Measurements from ENCODE around the gene MACROD2.

Gene MACROD2

GRCh38 chr20:15918631-15919030 lies 1923.3 kb downstream of the MACROD2 start:
- no peak for DNase-seq (ENCODE audit: low spot score)

DNA sequence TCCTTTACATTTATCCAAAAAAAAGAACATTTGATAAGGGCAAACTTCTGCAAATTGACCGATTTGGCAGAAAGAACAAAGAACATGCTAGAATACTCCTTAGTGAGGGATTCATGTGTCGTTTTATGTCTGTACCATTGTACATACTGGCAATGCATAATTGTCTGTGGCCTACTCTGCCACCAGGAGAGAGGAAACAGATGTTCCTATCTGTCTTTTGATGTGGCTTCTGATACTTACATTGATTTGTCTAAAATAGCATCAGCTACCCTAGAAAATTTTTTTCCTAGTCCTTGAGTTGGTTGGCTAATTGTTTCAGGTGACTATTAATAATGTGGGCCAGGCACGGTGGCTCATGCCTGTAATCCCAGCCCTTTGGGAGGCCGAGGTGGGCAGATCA lies 1923.8 kb downstream of the MACROD2 start:
- DNase-seq (ENCODE audit: low spot score), result no peak

DNA sequence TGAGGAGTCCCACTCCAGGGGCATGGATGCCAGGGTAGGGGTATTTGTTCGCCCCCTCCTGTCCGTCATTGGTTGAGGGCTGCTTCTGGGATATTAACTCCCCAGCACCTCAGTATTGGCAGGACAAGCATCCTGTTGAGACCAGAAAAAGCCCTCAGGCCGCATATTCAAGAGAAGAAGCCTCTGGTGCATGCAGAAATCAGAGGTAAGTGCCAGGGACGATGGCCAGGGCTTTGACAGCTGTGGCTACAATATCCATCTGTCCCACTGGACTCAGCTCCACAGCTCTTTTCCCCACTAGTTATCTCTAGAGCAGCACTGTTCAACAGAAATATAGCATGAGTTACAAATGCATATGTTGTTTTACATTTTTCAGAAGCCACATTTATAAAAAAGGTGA lies 1926.6 kb downstream of the MACROD2 start:
- DNase-seq (ENCODE audit: low spot score), result no peak

DNA sequence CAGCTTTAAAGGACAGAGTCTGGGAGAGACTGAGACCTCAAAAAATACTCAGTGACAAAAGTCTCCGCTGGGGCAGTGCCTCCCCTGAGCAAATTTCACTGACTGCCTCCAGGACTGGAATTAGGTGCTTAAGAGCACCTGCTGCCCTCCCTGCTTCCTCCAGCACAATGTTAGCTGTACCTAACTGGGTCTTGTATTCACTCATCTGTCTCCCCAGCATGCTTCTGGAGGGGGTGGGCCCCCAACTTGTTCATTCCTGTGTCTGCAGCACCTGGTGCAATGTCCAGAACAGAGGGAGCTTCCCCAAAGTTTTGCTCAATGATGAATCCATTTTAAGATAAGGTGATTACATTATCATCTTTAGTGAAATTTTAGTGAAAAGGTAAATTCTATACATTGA lies 1927.2 kb downstream of the MACROD2 start:
- no peak for DNase-seq (ENCODE audit: low spot score)

DNA sequence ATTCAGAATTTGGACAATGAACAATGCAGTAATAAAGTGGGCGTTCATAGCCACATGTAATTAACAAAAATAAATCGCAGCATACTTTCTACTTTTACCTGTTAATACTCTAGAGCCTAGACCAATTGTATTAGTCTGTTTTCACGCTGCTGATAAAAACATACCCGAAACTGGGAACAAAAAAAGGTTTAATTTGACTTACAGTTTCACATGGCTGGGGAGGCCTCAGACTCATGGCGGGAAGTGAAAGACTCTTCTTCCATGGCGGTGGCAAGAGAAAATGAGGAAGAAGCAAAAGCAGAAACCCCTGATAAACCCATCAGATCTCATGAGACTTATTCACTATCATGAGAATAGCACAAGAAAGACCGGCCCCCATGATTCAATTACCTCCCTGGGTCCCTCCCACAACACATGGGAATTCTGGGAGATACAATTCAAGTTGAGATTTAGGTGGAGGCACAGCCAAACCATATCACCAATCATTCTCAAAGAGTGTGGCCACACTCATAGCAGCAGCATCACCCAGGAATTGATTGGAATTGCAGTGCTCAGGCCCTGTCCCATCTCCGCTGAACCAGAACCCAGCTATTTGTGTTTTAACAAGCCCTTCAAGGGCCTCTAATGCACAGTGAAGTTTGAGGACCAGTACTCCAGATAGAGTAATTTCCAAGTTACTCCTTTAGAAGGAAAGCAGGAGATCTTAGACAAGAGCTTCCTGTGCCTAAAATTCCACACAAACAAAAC lies 1927.9 kb downstream of the MACROD2 start:
- no peak for DNase-seq (ENCODE audit: low spot score)

DNA sequence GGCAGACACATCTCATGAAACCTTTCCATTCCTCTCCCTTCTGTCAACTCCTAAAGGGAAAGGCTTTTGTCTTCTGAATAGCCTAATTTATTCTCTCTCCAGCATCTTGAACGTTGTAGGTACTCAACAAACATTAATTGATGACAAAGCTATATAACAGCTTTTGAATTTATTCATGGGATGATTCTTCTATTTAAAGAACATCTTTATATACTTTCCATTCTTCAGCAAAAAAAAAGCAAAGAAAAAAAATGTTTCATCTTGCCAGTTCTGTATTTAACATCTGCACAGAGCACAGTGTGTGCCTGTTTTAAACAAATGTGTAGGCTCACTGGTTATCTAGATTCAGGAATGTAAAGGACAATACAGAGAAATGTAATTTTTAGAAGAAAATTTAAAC lies 1929.2 kb downstream of the MACROD2 start:
- no peak for DNase-seq (ENCODE audit: low spot score)

DNA sequence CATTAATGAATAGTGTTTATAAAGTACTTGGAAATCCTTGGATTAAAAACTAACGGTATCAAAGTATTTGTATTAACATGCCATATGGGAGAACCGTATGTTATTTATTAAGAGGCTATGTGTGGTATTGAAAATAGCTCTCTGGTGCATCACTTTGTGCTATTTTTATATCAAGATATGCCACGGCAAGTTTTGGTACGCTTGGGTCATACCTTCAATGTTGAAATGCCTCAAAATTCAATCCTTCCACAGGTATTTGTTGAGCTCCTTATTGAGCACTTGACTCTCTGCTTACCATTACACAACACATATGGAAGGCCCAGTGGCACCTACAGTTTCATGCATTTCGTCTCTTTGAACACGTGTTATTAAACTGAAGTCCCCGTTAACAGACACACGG lies 1930.1 kb downstream of the MACROD2 start:
- no peak for DNase-seq (ENCODE audit: low spot score)

- no peak for DNase-seq (ENCODE audit: low spot score)
Measured at GRCh38 chr20:15927893-15928650, 1932.8 kb downstream of the MACROD2 start.

DNA sequence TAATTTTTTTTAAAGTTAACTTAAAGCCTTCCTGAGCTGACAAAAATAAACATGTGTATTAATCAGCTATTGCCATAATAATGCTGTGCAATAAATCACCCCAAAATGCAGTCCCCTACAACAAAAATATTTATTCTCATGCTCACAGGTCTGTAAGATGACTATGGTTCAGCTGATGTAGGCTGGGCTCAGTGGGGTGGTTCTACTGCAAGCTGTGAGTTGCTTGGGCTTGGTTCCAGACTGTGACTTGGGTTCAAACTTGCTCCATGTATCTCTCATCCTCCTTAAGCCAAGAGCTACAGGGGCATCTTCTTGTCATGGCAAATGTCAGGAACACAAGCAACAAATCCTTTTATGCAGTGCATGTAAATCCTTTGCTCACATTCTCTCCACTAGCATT lies 1933.6 kb downstream of the MACROD2 start:
- no peak for DNase-seq (ENCODE audit: low spot score)

GRCh38 chr20:15930311-15931305 lies 1935.3 kb downstream of the MACROD2 start:
- DNase-seq (ENCODE audit: low spot score), result no peak

GRCh38 chr20:15931897-15932296 lies 1936.6 kb downstream of the MACROD2 start:
- no peak for DNase-seq (ENCODE audit: low spot score)

GRCh38 chr20:15937179-15937578 lies 1941.9 kb downstream of the MACROD2 start:
- no peak for DNase-seq (ENCODE audit: low spot score)

- no peak for DNase-seq (ENCODE audit: low spot score)
Measured at GRCh38 chr20:15938847-15939246, 1943.5 kb downstream of the MACROD2 start.

- DNase-seq (ENCODE audit: low spot score), result no peak
Measured at GRCh38 chr20:15940127-15940526, 1944.8 kb downstream of the MACROD2 start.

- no peak for DNase-seq (ENCODE audit: low spot score)
Measured at GRCh38 chr20:15942130-15942529, 1946.8 kb downstream of the MACROD2 start.

GRCh38 chr20:15945289-15945688 lies 1950.0 kb downstream of the MACROD2 start:
- no peak for DNase-seq (ENCODE audit: low spot score)

- no peak for DNase-seq (ENCODE audit: low spot score)
Measured at GRCh38 chr20:15949391-15949790, 1954.1 kb downstream of the MACROD2 start.

GRCh38 chr20:15951658-15952057 lies 1956.3 kb downstream of the MACROD2 start:
- DNase-seq (ENCODE audit: low spot score), result no peak

GRCh38 chr20:15958142-15958541 lies 1962.8 kb downstream of the MACROD2 start:
- no peak for DNase-seq (ENCODE audit: low spot score)

GRCh38 chr20:15965165-15965564 lies 1969.8 kb downstream of the MACROD2 start:
- no peak for DNase-seq (ENCODE audit: low spot score)

- no peak for DNase-seq (ENCODE audit: low spot score)
Measured at GRCh38 chr20:15967334-15967733, 1972.0 kb downstream of the MACROD2 start.

DNA sequence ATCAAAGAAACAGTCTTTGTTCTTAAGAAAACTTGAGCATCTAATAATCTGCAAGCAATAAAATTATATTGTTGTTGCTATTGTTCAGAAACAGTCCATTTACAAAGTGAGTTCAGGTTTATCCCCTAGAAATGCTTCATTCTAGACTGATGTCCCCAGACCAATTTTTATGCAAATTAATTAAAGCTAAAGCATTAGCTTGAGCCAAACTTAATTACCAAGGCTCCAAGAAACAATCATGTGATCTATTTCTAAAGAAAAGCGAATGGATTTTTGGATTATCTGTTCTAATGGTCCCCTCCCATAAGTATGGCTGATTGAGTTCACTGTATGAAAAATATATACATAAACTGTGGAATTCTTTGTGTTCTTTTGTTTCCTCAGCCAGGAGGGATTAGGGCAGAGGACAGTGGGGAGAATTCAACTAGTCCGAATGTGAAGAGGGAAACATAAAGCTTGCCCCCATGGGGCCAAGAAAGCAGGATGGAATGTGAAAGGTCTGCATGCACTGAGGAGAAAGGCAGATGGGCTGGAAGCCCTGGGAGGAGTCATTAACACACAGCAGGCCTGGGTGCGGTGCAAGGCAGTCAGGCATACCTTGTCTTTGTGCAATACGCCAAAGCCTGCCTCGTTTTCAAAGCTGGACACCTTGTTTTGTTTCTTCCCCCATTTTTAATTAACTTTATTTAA lies 1980.9 kb downstream of the MACROD2 start:
- DNase-seq (ENCODE audit: low spot score), result no peak
